ENCODE data around the gene SOBP. TPM values are rescaled to one million over a fixed set of nuclear protein-coding genes. Genes with fewer than 3 reads are reported as not detected.
A peak's percentile ranks its signal among the peaks of the same experiment; 100 is the strongest.

SOBP gene
- total RNA-seq, 2 donors from 2014 or later = 10.3 to 11.1 TPM

DNA sequence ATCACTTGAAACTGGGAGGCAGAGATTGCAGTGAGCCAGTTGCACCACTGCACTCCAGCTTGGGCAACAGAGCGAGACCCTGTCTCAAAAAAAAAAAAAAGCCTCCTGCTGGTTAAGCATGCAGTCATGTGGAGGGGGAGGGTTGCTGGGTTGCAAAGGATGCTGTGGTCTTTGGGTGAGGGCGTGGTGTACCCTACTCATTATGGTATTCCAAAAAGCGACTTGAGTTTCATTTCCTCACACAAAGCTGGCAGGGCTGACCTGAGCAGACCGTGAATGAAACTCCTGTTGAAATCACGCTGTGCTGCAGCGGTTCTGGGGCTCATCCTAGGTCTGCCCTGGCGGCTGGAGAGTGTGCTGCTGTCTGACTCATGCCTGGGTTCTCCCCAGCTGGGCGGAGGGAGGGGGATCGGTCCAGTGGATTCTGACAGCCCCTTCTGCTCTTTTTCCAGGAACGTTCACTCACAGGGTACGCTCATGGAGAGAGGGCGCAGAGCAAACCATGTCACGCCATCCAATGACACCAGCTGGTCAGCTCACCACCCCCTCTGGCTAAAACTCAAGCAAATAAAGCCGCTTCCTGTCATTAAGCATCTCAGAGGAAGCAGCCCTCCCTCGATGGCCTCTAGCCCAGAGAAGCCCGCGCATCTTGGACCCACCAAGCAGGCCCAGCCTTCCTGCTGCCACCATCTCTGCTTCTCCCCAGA lies 168.0 kb downstream of the SOBP start:
- no peaks in the 10 kb centered on the region for H3K27me3 ChIP-seq (replicated peaks; ENCODE audit: insufficient read depth)
- H3K4me1 ChIP-seq (ENCODE audit: control insufficient read depth in 1 of 2, low read depth in 2 of 2) = no peaks in the 10 kb centered on the region
- H3K4me3 ChIP-seq = peak overlapping the region; percentile 17
- DNase-seq (ENCODE audit: low spot score) (no peak), ATAC-seq (ENCODE audit: insufficient number of reproducible peaks, low FRiP score, low read depth) (no peak)
- no peaks in the 10 kb centered on the region for H3K9me3 ChIP-seq
- H3K36me3 ChIP-seq = no peaks in the 10 kb centered on the region
- TF ChIP-seq, protein P1, sequence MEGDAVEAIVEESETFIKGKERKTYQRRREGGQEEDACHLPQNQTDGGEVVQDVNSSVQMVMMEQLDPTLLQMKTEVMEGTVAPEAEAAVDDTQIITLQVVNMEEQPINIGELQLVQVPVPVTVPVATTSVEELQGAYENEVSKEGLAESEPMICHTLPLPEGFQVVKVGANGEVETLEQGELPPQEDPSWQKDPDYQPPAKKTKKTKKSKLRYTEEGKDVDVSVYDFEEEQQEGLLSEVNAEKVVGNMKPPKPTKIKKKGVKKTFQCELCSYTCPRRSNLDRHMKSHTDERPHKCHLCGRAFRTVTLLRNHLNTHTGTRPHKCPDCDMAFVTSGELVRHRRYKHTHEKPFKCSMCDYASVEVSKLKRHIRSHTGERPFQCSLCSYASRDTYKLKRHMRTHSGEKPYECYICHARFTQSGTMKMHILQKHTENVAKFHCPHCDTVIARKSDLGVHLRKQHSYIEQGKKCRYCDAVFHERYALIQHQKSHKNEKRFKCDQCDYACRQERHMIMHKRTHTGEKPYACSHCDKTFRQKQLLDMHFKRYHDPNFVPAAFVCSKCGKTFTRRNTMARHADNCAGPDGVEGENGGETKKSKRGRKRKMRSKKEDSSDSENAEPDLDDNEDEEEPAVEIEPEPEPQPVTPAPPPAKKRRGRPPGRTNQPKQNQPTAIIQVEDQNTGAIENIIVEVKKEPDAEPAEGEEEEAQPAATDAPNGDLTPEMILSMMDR (IDR thresholded peaks at IDR 0.05) = no peak
- H3K27ac ChIP-seq = no peak overlapping the region

GRCh38 chr6:107658920-107659865 lies 169.3 kb downstream of the SOBP start:
- no peaks in the 10 kb centered on the region for H3K36me3 ChIP-seq
- H3K9me3 ChIP-seq = no peaks in the 10 kb centered on the region
- DNase-seq (ENCODE audit: low spot score) (no peak), ATAC-seq (ENCODE audit: insufficient number of reproducible peaks, low FRiP score, low read depth) (no peak)
- TF ChIP-seq, protein P1 (IDR thresholded peaks at IDR 0.05) = no peak
- no peaks in the 10 kb centered on the region for H3K27me3 ChIP-seq (replicated peaks; ENCODE audit: insufficient read depth)
- no peak overlapping the region for H3K27ac ChIP-seq
- H3K4me1 ChIP-seq (ENCODE audit: control insufficient read depth in 1 of 2, low read depth in 2 of 2) = no peaks in the 10 kb centered on the region
- H3K4me3 ChIP-seq = no peak overlapping the region

GRCh38 chr6:107660839-107661238 lies 170.9 kb downstream of the SOBP start:
- Histone ChIP-seq H3K9me3 (no peaks in the 10 kb centered on the region), H3K4me3 (no peak overlapping the region), H3K27ac (no peak overlapping the region), H3K36me3 (no peaks in the 10 kb centered on the region), H3K27me3 (replicated peaks; ENCODE audit: insufficient read depth) (no peaks in the 10 kb centered on the region), H3K4me1 (ENCODE audit: control insufficient read depth in 1 of 2, low read depth in 2 of 2) (no peaks in the 10 kb centered on the region)
- TF ChIP-seq, protein P1 (IDR thresholded peaks at IDR 0.05) = no peak
- ATAC-seq (ENCODE audit: insufficient number of reproducible peaks, low FRiP score, low read depth) (no peak), DNase-seq (ENCODE audit: low spot score) (no peak)

DNA sequence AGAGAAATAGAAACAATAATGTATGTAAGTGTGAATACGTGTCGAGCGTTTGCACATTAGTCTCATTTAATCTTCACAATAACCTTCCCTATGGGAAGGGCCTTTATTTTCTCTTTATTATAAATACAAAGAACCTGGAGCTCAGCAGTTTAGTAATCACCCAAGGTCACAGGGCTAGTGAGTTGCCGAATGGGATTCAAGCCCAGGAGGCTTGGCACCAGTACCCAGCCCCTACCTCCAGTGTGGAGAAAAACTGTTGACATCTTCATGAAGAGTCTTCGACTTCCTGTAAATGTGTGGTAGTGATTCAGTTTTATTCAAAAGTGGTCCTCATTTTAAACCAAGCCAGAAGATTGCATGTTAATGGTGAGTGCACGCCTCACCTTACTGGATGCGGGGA lies 171.4 kb downstream of the SOBP start:
- TF ChIP-seq, protein P1 (IDR thresholded peaks at IDR 0.05) = no peak
- Histone ChIP-seq H3K9me3 (no peaks in the 10 kb centered on the region), H3K36me3 (no peaks in the 10 kb centered on the region), H3K4me1 (ENCODE audit: control insufficient read depth in 1 of 2, low read depth in 2 of 2) (no peaks in the 10 kb centered on the region), H3K27me3 (replicated peaks; ENCODE audit: insufficient read depth) (no peaks in the 10 kb centered on the region), H3K4me3 (no peak overlapping the region), H3K27ac (no peak overlapping the region)
- no peak for DNase-seq (ENCODE audit: low spot score)
- no peak for ATAC-seq (ENCODE audit: insufficient number of reproducible peaks, low FRiP score, low read depth)

DNA sequence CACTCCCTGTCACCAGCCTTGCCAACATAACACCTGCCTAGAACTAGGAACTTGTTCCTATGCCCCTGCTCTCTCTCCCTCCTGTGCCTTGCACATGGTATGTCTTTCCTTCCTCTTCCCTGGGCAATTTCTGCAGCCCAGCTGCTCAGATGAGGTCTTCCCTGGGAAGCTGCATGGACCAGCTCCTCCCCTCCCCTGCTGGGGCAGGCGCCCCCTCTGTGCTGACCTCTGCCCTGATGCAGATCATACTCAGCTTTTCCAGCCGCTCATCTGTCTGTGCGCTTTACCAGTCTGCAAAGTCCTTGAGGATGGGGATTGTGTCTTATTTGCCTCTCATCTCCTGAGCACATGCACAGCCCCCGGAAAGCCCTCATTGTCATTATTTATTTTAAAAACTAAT lies 172.4 kb downstream of the SOBP start:
- H3K4me1 ChIP-seq (ENCODE audit: control insufficient read depth in 1 of 2, low read depth in 2 of 2) = no peaks in the 10 kb centered on the region
- H3K27ac ChIP-seq = no peak overlapping the region
- ATAC-seq (ENCODE audit: insufficient number of reproducible peaks, low FRiP score, low read depth) (no peak), DNase-seq (ENCODE audit: low spot score) (no peak)
- no peaks in the 10 kb centered on the region for H3K9me3 ChIP-seq
- no peak overlapping the region for H3K4me3 ChIP-seq
- H3K36me3 ChIP-seq = no peaks in the 10 kb centered on the region
- no peaks in the 10 kb centered on the region for H3K27me3 ChIP-seq (replicated peaks; ENCODE audit: insufficient read depth)
- TF ChIP-seq, protein P1 (IDR thresholded peaks at IDR 0.05) = no peak
